Thoracic aorta (tissue), 2 donors: Measurements from ENCODE around the gene TMEM45A. TPM values are rescaled to one million over a fixed set of nuclear protein-coding genes. Genes with fewer than 3 reads are reported as not detected.

Experiments
- ATAC-seq: fragments of 150-250 bp; one replicate; pipeline ENCODE4 v1.8.0; 2017; ENCODE audit warnings: low read depth; ENCODE audit not compliant: insufficient number of reproducible peaks, low FRiP score
- DNase-seq: peaks from one replicate; pipeline ENCODE4 v3.0.0-alpha.2; 2020; ENCODE audit warnings: low spot score
- H3K27ac ChIP-seq, 2 donors: fragments of 200-600 bp; sonication (generic); 1 replicate in 1 of 2; 2 replicates in 1 of 2; pipeline ENCODE4 v1.5.1; 2016; ENCODE audit warnings: mild to moderate bottlenecking in 2 of 2, moderate library complexity in 2 of 2
- H3K27me3 ChIP-seq: fragments of 200-600 bp; sonication (generic); replicated peaks from 2 replicates; pipeline ENCODE4 v1.6.0; 2016; ENCODE audit warnings: mild to moderate bottlenecking; ENCODE audit not compliant: insufficient read depth
- H3K36me3 ChIP-seq: fragments of 200-600 bp; sonication (generic); one replicate; pipeline ENCODE4 v1.5.1; 2016
- H3K4me1 ChIP-seq, 2 donors: fragments of 200-600 bp; sonication (generic); 1 replicate in 1 of 2; 2 replicates in 1 of 2; pipeline versions ENCODE4 v1.5.1 to v1.6.0; 2016; ENCODE audit warnings: low read depth in 2 of 2, mild to moderate bottlenecking in 1 of 2; ENCODE audit not compliant: control insufficient read depth in 1 of 2
- H3K4me3 ChIP-seq: fragments of 200-600 bp; sonication (generic); 2 replicates; pipeline ENCODE4 v1.5.1; 2016; ENCODE audit warnings: mild to moderate bottlenecking
- H3K9me3 ChIP-seq: fragments of 200-600 bp; sonication (generic); 2 replicates; pipeline ENCODE4 v1.5.1; 2016
- total RNA-seq, 2 donors: library from RNA; depleted of rRNA; stranded (reverse); fragments of >200 nt; gene quantifications; one replicate each; pipeline versions ENCODE4 v1.1.0 to v1.2.3, GENCODE V29; 2016
- TF ChIP-seq, protein P1 (sequence below): fragments of 200-600 bp; sonication (generic); IDR thresholded peaks from one replicate; pipeline ENCODE4 v1.5.1; 2019; ENCODE audit warnings: antibody characterized with exemption

The TMEM45A gene
- total RNA-seq, 2 donors from 2014 or later: 21.1 to 26.5 TPM

DNA sequence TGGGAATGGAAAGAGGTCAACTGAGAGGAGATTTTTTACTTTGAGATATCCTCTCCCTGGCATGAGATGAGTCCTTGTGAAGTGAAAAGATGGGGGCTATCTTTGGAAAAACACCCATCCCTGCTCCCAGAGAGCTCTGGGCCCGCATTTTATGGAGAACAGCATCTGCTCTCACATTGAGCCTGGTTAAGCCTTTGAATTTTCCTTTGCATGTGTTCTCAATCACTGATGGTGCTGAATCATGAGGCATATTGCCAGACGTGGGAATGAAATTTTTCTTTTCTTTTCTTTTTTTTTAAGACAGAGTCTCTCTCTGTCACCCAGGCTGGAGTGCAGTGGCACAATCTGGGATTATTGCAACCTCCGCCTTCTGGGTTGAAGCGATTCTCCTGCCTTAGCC, 24.4 kb downstream of the TMEM45A start:
- H3K4me1 ChIP-seq: no peaks in the 10 kb centered on the region
- DNase-seq (no peak), ATAC-seq (no peak)
- H3K4me3 ChIP-seq: no peak overlapping the region
- H3K9me3 ChIP-seq: no peaks in the 10 kb centered on the region
- peaks cover 1% of the 10 kb centered on the region for H3K36me3 ChIP-seq
- TF ChIP-seq, protein P1, sequence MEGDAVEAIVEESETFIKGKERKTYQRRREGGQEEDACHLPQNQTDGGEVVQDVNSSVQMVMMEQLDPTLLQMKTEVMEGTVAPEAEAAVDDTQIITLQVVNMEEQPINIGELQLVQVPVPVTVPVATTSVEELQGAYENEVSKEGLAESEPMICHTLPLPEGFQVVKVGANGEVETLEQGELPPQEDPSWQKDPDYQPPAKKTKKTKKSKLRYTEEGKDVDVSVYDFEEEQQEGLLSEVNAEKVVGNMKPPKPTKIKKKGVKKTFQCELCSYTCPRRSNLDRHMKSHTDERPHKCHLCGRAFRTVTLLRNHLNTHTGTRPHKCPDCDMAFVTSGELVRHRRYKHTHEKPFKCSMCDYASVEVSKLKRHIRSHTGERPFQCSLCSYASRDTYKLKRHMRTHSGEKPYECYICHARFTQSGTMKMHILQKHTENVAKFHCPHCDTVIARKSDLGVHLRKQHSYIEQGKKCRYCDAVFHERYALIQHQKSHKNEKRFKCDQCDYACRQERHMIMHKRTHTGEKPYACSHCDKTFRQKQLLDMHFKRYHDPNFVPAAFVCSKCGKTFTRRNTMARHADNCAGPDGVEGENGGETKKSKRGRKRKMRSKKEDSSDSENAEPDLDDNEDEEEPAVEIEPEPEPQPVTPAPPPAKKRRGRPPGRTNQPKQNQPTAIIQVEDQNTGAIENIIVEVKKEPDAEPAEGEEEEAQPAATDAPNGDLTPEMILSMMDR: no peak
- no peaks in the 10 kb centered on the region for H3K27me3 ChIP-seq
- no peak overlapping the region for H3K27ac ChIP-seq

DNA sequence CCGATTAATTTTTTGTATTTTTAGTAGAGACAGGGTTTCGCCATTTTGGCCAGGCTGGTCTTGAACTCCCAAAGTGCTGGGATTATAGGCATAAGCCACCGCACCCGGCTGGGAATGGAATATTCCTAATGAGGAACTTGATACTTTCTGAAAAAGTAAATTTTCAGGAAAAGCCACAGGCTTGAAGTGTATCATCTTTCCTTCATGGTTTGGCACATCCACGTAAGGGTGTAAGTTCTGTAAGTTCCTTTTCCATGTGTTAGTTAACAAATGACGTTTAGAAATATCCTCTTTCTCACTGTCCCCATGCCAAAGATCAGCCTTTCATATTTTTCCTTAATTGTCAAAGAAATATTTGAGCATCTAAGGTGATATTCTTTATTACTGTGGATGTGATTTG, 24.9 kb downstream of the TMEM45A start:
- no peaks in the 10 kb centered on the region for H3K4me1 ChIP-seq
- H3K36me3 ChIP-seq: peaks cover 5% of the 10 kb centered on the region
- no peaks in the 10 kb centered on the region for H3K27me3 ChIP-seq
- no peak overlapping the region for H3K4me3 ChIP-seq
- ATAC-seq: no peak
- no peaks in the 10 kb centered on the region for H3K9me3 ChIP-seq
- no peak overlapping the region for H3K27ac ChIP-seq
- DNase-seq: no peak
- TF ChIP-seq, protein P1: no peak

DNA sequence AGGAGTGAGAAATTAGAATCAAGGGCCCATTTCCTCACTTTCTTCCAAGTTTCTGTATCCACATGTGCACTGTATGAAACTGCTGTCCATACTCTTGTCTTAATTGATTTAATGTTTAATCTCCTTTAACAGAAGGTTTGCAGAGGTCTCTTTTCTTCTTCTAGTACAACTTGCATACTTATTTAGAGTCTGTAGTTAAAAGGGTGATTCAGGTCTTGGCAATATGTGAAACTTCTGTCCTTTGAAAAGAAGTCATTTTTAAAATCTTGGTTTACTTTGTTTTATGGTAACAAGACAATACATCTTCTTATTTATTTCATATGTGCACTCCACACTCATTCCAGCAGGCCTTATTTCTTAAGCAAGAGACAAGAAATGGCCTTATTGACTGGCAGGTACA, 25.8 kb downstream of the TMEM45A start:
- Histone ChIP-seq H3K27ac (no peak overlapping the region), H3K36me3 (peaks cover 7% of the 10 kb centered on the region), H3K4me3 (no peak overlapping the region), H3K27me3 (no peaks in the 10 kb centered on the region), H3K9me3 (no peaks in the 10 kb centered on the region), H3K4me1 (no peaks in the 10 kb centered on the region)
- TF ChIP-seq, protein P1: no peak
- no peak for ATAC-seq
- DNase-seq: no peak

DNA sequence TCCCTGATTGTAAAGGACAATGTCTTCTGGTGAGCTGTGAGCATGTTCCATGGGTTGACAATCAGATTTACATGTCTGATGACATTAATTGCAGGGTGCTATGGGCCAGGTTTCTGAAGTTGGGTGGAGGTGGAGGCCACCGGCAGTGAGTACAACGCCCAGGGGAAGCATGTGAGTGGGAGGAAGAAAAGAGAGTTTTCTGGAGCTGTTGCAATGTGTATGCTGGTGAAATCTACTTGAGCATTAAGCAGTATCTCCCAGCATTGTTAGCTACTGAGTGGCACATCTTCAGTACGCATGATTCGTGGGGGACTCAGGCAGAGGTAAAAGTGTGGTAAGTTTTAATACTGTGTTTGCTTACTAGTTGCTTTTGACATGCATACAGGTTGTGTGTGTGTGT, 26.6 kb downstream of the TMEM45A start:
- TF ChIP-seq, protein P1: no peak
- H3K27ac ChIP-seq: no peak overlapping the region
- DNase-seq: no peak
- H3K4me1 ChIP-seq: no peaks in the 10 kb centered on the region
- H3K27me3 ChIP-seq: no peaks in the 10 kb centered on the region
- H3K9me3 ChIP-seq: no peaks in the 10 kb centered on the region
- H3K36me3 ChIP-seq: peaks cover 7% of the 10 kb centered on the region
- no peak overlapping the region for H3K4me3 ChIP-seq
- no peak for ATAC-seq

DNA sequence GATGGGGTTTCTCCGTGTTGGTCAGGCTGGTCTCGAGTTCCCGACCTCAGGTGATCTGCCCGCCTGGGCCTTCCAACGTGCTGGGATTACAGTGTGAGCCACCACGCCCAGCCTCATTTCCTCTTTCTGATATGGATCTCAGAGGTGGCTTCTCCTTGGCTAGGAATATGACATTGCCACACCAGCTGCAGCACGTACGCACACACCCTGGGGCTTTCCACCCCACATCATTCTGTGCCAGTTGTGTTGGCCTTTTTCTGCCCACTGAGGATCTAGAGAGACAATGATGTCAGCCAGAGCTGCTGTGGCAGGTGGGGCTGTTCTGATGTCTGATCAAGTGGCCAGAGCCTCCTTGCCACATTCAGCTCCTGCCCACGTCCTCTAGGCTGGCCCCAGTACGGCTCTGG, 29.0 kb downstream of the TMEM45A start:
- H3K9me3 ChIP-seq: no peaks in the 10 kb centered on the region
- no peak for ATAC-seq
- H3K36me3 ChIP-seq: peaks cover 7% of the 10 kb centered on the region
- no peak for DNase-seq
- no peak overlapping the region for H3K4me3 ChIP-seq
- no peaks in the 10 kb centered on the region for H3K27me3 ChIP-seq
- H3K4me1 ChIP-seq: no peaks in the 10 kb centered on the region
- no peak overlapping the region for H3K27ac ChIP-seq
- TF ChIP-seq, protein P1: no peak
